ENCODE measurements around the gene MCUB. TPM values are rescaled to one million over a fixed set of nuclear protein-coding genes. Genes with fewer than 3 reads are reported as not detected.

MCUB gene
- total and polyA plus RNA-seq, 9 of the 15 experiments (the other 6 are each of a cell fraction or from before 2014, with no cell fraction given): 1.4 to 21.5 (median 5.4) TPM

DNA sequence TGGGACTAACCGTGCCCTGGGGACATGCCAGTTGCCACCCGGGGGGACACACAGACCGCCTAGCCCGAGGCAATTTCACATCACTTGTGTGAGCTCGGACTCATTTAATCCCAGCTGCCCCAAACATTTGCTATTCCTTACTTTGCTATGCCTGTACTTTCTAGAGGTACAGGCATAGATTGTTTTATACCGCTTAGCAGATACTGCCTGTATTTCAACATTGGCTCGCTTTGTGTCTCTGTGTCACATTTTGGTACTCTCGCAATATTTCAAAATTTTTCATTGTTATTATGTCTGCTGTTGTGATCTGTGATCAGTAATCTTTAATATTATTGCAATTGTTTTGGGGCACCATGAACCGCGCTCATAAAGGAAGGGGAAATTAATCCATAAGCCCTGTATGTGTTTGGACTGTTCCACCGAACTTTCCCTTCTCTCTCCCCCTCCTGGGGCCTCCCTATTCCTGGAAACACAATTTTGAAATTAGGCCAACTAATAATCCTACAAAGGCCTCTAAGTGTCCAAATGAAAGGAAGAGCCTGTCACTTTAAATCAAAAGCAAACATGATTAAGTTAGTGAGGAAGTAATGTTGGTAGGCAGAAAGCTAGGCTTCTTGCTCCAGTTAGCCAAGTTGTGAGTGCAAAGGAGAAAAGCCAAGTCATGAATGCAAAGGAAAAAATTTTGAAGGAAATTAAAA is 143.8 kb downstream of the MCUB start:
- peak overlapping the region; percentile 80 for H3K4me3 ChIP-seq
- no peak for FAIRE-seq
- POLR2A ChIA-PET: interaction anchor here (0.5 to 2.1 kb wide), 6 partner anchors 8 to 1911 kb away, joined by 3 to 6 read pairs (median 4); no protein-coding TSS in a partner anchor
- intact Hi-C loops (cut with micrococcal nuclease): loop anchor here (2.0 to 10.0 kb wide), 3 partner anchors 25 to 271 kb away; partner anchors contain the start of gene GAR1
- in situ Hi-C loops (cut with MboI): no loop called here
- H3K36me3 ChIP-seq (ENCODE audit: control insufficient read depth, insufficient read depth, low read length): peaks cover 29% of the 10 kb centered on the region
- no peaks in the 10 kb centered on the region for H3K9me3 ChIP-seq (replicated peaks; ENCODE audit: control insufficient read depth, insufficient read depth, low read depth, low read length)
- H3K79me2 ChIP-seq (ENCODE audit: control insufficient read depth, insufficient read depth, low read length): peaks cover 31% of the 10 kb centered on the region
- peak overlapping the region; percentile 85 for H3K4me2 ChIP-seq (ENCODE audit: insufficient read depth, low read length)
- ATAC-seq: no peak
- peaks cover 24 to 26% of the 10 kb centered on the region in 2 experiments for H3K4me1 ChIP-seq (replicated peaks in 1 of 2; ENCODE audit: control insufficient read depth in 2 of 2, insufficient read depth in 2 of 2, low read length in 2 of 2)
- H3K9me1 ChIP-seq (ENCODE audit: control insufficient read depth, insufficient read depth, low read length): no peaks in the 10 kb centered on the region
- peak overlapping the region; percentile 82 for H3K27ac ChIP-seq (ENCODE audit: extremely low read depth, low read depth, low read length)
- peak in 1 of 4 experiments; percentile 16 for DNase-seq (ENCODE audit: extremely low read depth in 1 of 4, low spot score in 3 of 4)
- CTCF ChIA-PET (ENCODE audit: low intra/inter-chr PET ratio): interaction anchor here (1.4 to 1.9 kb wide), 3 partner anchors 99 to 123 kb away, joined by 5 to 7 read pairs (median 7); no protein-coding TSS in a partner anchor
- H3K9ac ChIP-seq (ENCODE audit: insufficient read depth in 1 of 2, low read depth in 2 of 2, low read length in 2 of 2): peak overlapping the region; percentile 86 to 94
- BruUV-seq (replicated peaks): no TSS peak
- H3K27me3 ChIP-seq (ENCODE audit: control insufficient read depth in 2 of 2, insufficient read depth in 2 of 2, low read length in 2 of 2): no peaks in the 10 kb centered on the region
- H2AFZ ChIP-seq (ENCODE audit: low read depth, low read length): peak overlapping the region; percentile 91
- whole genome bisulfite sequencing (ENCODE audit: insufficient coverage, low coverage, missing lambda C conversion rate): 22% methylated on average over 11 of the region's 11 CpGs
- no peaks in the 10 kb centered on the region; the same call in 1 of the 2 replicates for H4K20me1 ChIP-seq (replicated peaks; ENCODE audit: control insufficient read depth, insufficient read depth, low read length)
- TF ChIP-seq HNRNPH1 (optimal IDR thresholded peaks at IDR 0.05; ENCODE audit: low read depth, low read length) (no peak), NFIC (IDR thresholded peaks at IDR 0.05) (0 out of 2 replicates have a peak, but pooled peaks have one; percentile 8), POLR2G (IDR thresholded peaks at IDR 0.05; ENCODE audit: low read depth, low read length) (no peak), MBD2 (IDR thresholded peaks at IDR 0.05; ENCODE audit: borderline replicate concordance, low read depth) (0 out of 2 replicates have a peak, but pooled peaks have one; percentile 20), ZNF77 (CRISPR knock-in tag; IDR thresholded peaks at IDR 0.05) (0 out of 2 replicates have a peak, but pooled peaks have one; percentile 46)
- TF ChIP-seq, protein P1, sequence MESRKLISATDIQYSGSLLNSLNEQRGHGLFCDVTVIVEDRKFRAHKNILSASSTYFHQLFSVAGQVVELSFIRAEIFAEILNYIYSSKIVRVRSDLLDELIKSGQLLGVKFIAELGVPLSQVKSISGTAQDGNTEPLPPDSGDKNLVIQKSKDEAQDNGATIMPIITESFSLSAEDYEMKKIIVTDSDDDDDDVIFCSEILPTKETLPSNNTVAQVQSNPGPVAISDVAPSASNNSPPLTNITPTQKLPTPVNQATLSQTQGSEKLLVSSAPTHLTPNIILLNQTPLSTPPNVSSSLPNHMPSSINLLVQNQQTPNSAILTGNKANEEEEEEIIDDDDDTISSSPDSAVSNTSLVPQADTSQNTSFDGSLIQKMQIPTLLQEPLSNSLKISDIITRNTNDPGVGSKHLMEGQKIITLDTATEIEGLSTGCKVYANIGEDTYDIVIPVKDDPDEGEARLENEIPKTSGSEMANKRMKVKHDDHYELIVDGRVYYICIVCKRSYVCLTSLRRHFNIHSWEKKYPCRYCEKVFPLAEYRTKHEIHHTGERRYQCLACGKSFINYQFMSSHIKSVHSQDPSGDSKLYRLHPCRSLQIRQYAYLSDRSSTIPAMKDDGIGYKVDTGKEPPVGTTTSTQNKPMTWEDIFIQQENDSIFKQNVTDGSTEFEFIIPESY (CRISPR knock-in tag; IDR thresholded peaks at IDR 0.05): 0 out of 2 replicates have a peak, but pooled peaks have one; percentile 24
- TF ChIP-seq, protein P2, sequence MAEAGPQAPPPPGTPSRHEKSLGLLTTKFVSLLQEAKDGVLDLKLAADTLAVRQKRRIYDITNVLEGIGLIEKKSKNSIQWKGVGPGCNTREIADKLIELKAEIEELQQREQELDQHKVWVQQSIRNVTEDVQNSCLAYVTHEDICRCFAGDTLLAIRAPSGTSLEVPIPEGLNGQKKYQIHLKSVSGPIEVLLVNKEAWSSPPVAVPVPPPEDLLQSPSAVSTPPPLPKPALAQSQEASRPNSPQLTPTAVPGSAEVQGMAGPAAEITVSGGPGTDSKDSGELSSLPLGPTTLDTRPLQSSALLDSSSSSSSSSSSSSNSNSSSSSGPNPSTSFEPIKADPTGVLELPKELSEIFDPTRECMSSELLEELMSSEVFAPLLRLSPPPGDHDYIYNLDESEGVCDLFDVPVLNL (CRISPR knock-in tag; IDR thresholded peaks at IDR 0.05; ENCODE audit: low read depth): no peak
- TF ChIP-seq, protein P3, sequence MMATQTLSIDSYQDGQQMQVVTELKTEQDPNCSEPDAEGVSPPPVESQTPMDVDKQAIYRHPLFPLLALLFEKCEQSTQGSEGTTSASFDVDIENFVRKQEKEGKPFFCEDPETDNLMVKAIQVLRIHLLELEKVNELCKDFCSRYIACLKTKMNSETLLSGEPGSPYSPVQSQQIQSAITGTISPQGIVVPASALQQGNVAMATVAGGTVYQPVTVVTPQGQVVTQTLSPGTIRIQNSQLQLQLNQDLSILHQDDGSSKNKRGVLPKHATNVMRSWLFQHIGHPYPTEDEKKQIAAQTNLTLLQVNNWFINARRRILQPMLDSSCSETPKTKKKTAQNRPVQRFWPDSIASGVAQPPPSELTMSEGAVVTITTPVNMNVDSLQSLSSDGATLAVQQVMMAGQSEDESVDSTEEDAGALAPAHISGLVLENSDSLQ (IDR thresholded peaks at IDR 0.05): peak; percentile 50; the same call in 1 of the 2 replicates
- TF ChIP-seq, protein P4, sequence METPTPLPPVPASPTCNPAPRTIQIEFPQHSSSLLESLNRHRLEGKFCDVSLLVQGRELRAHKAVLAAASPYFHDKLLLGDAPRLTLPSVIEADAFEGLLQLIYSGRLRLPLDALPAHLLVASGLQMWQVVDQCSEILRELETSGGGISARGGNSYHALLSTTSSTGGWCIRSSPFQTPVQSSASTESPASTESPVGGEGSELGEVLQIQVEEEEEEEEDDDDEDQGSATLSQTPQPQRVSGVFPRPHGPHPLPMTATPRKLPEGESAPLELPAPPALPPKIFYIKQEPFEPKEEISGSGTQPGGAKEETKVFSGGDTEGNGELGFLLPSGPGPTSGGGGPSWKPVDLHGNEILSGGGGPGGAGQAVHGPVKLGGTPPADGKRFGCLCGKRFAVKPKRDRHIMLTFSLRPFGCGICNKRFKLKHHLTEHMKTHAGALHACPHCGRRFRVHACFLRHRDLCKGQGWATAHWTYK (CRISPR knock-in tag; IDR thresholded peaks at IDR 0.05): 0 out of 2 replicates have a peak, but pooled peaks have one; percentile 8
- TF ChIP-seq, protein P5, sequence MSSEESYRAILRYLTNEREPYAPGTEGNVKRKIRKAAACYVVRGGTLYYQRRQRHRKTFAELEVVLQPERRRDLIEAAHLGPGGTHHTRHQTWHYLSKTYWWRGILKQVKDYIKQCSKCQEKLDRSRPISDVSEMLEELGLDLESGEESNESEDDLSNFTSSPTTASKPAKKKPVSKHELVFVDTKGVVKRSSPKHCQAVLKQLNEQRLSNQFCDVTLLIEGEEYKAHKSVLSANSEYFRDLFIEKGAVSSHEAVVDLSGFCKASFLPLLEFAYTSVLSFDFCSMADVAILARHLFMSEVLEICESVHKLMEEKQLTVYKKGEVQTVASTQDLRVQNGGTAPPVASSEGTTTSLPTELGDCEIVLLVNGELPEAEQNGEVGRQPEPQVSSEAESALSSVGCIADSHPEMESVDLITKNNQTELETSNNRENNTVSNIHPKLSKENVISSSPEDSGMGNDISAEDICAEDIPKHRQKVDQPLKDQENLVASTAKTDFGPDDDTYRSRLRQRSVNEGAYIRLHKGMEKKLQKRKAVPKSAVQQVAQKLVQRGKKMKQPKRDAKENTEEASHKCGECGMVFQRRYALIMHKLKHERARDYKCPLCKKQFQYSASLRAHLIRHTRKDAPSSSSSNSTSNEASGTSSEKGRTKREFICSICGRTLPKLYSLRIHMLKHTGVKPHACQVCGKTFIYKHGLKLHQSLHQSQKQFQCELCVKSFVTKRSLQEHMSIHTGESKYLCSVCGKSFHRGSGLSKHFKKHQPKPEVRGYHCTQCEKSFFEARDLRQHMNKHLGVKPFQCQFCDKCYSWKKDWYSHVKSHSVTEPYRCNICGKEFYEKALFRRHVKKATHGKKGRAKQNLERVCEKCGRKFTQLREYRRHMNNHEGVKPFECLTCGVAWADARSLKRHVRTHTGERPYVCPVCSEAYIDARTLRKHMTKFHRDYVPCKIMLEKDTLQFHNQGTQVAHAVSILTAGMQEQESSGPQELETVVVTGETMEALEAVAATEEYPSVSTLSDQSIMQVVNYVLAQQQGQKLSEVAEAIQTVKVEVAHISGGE (CRISPR knock-in tag; IDR thresholded peaks at IDR 0.05): peak in 1 of 3 experiments; percentile 11; a peak in 1 of 6 replicates
